SKM-1 (cell line): Measurements from ENCODE around the gene ZKSCAN8.
"Not testable (repeated sequence)": the region's sequence is repeated elsewhere in the genome, so short reads cannot be mapped to it uniquely, and the experiment has no call there.

Experiments used
- DNase-seq: peaks from one replicate; lab custom pipeline; 2025; ENCODE audit not compliant: unreplicated experiment; lab: John Stamatoyannopoulos, UW

ZKSCAN8 gene

GRCh38 chr6:28141500-28142329 lies at the start of gene ZKSCAN8:
Gene ZKSCAN8, plus strand, starts transcription at chr6:28141883. Its CDS starts 6,525 bp downstream, at chr6:28148408.
- peak; percentile 58 for DNase-seq

GRCh38 chr6:28102222-28102621 lies 39.5 kb upstream of the ZKSCAN8 start:
- not testable (repeated sequence) for DNase-seq

- not testable (repeated sequence) for DNase-seq
Measured at GRCh38 chr6:28102699-28103098, 39.0 kb upstream of the ZKSCAN8 start.

- DNase-seq = peak; percentile 87
Measured at GRCh38 chr6:28104392-28105244, 37.1 kb upstream of the ZKSCAN8 start.

GRCh38 chr6:28105245-28105639 lies 36.4 kb upstream of the ZKSCAN8 start:
- peak; percentile 19 for DNase-seq

- DNase-seq = no peak
Measured at GRCh38 chr6:28107506-28107905, 34.2 kb upstream of the ZKSCAN8 start.

GRCh38 chr6:28111964-28112363 lies 29.7 kb upstream of the ZKSCAN8 start:
- no peak for DNase-seq

- DNase-seq = no peak
Measured at GRCh38 chr6:28115799-28116198, 25.9 kb upstream of the ZKSCAN8 start.

GRCh38 chr6:28117386-28118050 lies 24.2 kb upstream of the ZKSCAN8 start:
- DNase-seq = no peak

- no peak for DNase-seq
Measured at GRCh38 chr6:28118217-28118616, 23.5 kb upstream of the ZKSCAN8 start.

GRCh38 chr6:28121876-28122275 lies 19.8 kb upstream of the ZKSCAN8 start:
- no peak for DNase-seq

- DNase-seq = not testable (repeated sequence)
Measured at GRCh38 chr6:28122283-28122682, 19.4 kb upstream of the ZKSCAN8 start.

GRCh38 chr6:28124350-28124970 lies 17.2 kb upstream of the ZKSCAN8 start, which contains the start of gene ZSCAN16:
Gene ZSCAN16, plus strand, starts transcription at chr6:28124609. Its CDS starts 835 bp downstream, at chr6:28125444.
- DNase-seq = peak; percentile 57

GRCh38 chr6:28124971-28125353 lies 16.7 kb upstream of the ZKSCAN8 start:
- DNase-seq = no peak

GRCh38 chr6:28125401-28125800 lies 16.3 kb upstream of the ZKSCAN8 start:
- no peak for DNase-seq

- DNase-seq = no peak
Measured at GRCh38 chr6:28134015-28134414, 7.7 kb upstream of the ZKSCAN8 start.

- DNase-seq = no peak
Measured at GRCh38 chr6:28134716-28135115, 7.0 kb upstream of the ZKSCAN8 start.

GRCh38 chr6:28135393-28135792 lies 6.3 kb upstream of the ZKSCAN8 start:
- no peak for DNase-seq

GRCh38 chr6:28136585-28137504 lies 4.8 kb upstream of the ZKSCAN8 start:
- peak; percentile 79 for DNase-seq

- DNase-seq = peak; percentile 49
Measured at GRCh38 chr6:28137505-28137981, 4.1 kb upstream of the ZKSCAN8 start.
